ENCODE data around the gene LY6G5B.
"Not testable (repeated sequence)": the region's sequence is repeated elsewhere in the genome, so short reads cannot be mapped to it uniquely, and the experiment has no call there.

LY6G5B gene

GRCh38 chr6:31692353-31692752 is 22.6 kb downstream of the LY6G5B start:
- no peak for DNase-seq

GRCh38 chr6:31692886-31693285 is 23.1 kb downstream of the LY6G5B start:
- DNase-seq: no peak

DNA sequence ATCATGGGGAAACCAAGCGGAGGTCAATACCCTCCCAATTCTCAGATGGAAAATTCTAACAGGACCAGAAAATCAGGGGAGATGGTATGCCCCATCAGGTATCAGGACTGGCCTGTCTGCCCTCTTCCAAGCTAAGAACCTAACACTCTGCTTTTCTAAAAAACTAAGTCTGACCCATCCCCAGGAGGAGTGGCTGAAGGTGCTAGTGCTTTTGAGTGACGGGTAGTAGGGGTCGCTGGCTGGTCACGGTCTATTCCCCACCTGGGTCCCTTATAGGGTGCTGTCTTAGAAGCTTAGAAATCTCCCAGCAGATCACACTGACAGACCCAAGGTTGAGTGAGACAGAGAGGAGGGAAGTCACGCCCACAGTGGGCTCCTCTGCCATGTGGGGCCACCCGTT is 23.8 kb downstream of the LY6G5B start:
- DNase-seq: no peak

DNA sequence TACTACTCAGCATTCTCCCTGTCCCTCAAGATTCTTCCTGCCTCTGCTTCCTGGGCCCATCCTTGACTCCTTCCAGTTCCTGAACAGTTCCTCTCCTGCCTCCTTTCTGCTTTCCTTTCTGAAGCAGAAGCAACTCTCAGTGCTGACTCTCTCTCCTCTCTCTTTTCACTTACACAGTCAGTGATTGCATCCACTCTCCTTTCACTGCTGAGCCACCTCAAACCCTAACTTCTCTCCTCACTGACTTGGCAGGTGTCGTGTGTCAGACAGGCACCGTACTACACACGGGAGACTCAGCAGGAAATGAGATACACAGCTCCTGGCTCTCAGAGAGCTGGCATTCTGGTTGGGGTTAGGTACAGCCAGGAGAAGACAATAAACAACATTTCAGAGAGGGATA is 27.8 kb downstream of the LY6G5B start:
- no peak for DNase-seq

DNA sequence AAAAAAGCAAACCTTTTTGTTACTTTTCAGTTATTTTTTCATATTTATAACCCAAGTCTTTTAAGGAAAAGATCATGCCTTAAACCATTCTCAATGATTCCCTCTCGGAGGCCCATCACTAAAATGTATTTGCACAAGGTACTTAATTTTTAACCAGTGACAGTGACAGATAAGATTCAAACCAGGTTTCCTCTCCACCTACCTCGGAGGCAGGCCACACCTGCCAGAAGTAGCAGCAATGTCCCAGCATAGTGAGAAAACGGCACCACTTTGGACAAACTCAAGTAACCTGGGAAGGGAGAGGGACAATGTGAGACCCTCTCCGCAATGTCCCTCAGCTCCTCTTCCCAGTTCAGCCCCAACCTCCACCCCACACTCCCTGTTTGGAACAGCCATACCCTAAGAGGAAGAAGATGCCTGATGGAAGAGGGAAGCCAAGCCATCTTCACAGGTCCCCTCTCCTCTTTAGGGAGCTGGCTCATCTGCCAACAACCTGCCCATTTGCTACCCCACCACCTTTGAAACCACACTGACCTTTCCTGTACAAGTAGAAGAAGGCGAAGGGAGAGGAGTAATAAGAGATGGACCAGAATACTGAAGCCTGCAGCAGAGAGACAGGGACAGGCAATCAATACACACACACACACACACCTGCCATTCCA is 31.1 kb downstream of the LY6G5B start:
- DNase-seq: no peak

- DNase-seq: no peak
These were observed 32.1 kb downstream of the LY6G5B start for GRCh38 chr6:31701666-31702404.

DNA sequence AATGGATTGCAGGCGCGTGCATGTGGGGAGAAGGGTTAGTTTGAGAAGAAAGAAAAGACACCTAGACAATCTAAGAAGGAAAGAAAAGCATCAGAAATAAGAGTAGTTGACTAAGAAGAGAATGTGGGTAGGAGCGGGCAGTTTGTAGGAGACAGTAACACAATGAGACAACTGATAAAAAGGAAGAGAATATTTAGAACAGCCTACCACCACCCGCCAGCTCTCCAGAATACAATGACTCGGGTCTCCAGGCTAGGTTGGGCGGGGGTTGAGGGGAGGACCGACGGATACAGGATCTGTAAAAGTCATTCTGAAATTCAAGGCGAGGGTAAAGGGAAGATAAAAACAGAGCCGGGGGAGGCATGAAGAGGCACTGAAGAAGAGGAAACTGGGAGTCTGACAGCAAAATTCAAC is 32.6 kb downstream of the LY6G5B start:
- DNase-seq: no peak

- DNase-seq: peak; percentile 96
These were observed 33.3 kb downstream of the LY6G5B start, which contains the start of gene ABHD16A for GRCh38 chr6:31702819-31703716. TSS of gene ABHD16A (minus strand) at chr6:31703324. CDS start at chr6:31703281, 43 bp downstream.

GRCh38 chr6:31705931-31706330 is 36.2 kb downstream of the LY6G5B start:
- DNase-seq: no peak

GRCh38 chr6:31706599-31706998 is 36.8 kb downstream of the LY6G5B start, which contains the start of gene LY6G6F:
TSS of gene LY6G6F (plus strand) at chr6:31706866. CDS start at chr6:31706907, 41 bp downstream.
- DNase-seq: no peak

- DNase-seq: no peak
These were observed 37.9 kb downstream of the LY6G5B start for GRCh38 chr6:31707701-31708100.

- no peak for DNase-seq
These were observed 38.4 kb downstream of the LY6G5B start for GRCh38 chr6:31708224-31708623.

DNA sequence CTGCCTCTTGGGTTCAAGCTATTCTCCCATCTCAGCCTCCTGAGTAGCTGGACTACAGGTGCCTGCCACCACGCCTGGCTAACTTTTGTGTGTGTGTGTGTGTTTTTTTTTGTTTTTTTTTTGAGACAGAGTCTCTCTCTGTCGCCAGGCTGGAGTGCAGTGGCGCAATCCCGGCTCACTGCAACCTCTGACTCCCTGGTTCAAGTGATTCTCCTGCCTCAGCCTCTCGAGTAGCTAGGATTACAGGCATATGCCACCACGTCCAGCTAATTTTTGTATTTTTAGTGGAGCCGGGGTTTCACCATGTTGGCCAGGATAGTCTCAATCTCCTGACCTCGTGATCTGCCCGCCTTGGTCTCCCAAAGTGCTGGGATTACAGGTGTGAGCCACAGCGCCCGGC is 39.4 kb downstream of the LY6G5B start:
- DNase-seq: not testable (repeated sequence)

- DNase-seq: no peak
These were observed 40.9 kb downstream of the LY6G5B start for GRCh38 chr6:31710523-31711219.

DNA sequence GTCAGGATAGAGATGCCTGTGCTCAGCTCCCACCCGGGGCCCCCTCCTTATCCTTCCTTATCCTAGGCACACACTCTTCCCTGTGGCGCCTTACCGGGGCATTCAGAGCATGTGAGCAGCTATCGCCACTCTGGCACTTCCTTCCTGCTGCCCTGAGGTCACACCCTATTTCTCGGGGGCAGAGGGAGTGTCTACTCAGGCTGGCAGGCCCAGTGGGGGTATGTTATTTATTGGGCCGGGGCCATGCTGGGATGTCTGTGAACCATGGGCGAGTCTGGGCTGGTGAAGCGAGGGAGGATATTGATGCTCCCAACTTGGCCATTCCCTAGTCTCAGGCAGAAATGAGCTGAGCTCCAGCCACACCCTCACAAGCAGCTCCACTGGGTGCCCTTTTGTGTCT is 41.5 kb downstream of the LY6G5B start:
- DNase-seq: no peak

DNA sequence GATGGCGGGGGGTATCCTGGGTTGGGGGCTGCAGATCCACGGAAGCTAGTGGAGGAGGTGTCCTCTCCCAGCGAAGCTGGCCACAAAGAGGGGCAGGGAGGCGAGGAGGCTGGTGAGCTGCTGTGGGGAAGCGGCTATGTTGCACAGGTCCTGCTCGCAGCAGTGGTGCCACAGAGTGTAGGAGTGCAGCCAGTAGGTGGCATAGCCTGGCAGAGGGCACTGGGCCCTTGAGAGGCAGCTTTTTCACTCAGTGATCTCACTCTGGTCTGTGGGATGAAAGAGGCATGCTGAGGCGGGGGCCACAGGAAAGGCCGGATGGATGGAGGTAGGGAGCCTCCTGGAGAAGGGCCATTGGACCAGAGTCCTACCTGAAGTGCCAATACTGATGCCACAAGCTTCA is 42.5 kb downstream of the LY6G5B start:
- DNase-seq: peak; percentile 25

DNA sequence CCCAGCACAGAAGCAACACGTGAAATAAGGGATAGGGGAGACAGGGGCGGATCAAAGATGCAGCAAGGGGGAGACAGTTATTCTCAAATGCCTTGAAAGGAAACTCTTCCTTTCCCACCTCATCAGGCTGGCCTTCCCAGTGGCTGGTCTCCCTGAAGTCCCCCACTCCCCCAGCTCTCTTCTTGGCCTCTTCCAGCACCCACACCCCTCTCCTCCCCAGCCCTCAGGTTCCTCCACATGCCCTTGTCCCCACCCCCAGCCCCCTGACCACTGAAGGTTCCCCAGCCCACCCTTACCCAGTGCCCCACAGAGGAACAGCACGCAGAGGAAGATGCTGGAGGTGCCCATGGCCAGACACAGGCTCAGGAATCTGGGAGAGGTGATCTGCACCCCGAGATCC is 43.7 kb downstream of the LY6G5B start:
- DNase-seq: no peak

DNA sequence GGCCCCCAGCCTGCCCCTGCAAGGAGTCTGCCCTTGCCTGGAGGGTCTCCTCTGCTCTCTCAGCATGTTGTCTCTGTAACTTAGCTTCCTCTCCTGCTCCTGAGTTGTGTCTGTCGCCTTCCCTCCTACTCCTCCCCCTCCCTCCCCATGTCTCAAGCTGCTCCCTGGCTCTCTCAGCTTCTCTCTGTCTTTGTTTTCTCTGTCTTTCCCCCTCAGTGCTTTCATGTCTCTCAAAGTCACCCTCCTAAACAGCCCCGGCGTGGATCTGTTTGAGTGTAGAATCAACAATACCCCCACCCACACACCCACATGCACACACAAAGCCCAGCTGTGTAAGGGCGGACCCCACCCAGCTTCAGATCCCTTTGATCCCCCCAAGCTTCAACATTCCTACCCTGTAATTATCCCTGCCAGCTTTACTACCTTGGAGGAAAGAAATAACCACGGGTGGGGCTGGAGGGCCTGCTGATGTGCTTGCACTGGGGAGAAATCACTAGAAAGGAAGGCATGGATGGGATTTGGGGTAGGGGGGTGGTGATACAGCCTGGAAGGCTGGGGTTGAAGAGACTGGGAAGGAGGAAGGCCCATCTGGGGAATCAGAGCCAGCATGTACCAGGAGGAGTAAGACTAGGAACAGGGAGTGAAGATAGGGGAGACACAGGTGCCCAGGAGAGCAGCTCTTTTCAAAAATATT is 44.4 kb downstream of the LY6G5B start:
- peak; percentile 89 for DNase-seq

- DNase-seq: no peak
These were observed 45.5 kb downstream of the LY6G5B start, which contains the start of gene LY6G6D for GRCh38 chr6:31715022-31715958. TSS of gene LY6G6D (plus strand) at chr6:31715348. CDS start at chr6:31715356, 8 bp downstream.

DNA sequence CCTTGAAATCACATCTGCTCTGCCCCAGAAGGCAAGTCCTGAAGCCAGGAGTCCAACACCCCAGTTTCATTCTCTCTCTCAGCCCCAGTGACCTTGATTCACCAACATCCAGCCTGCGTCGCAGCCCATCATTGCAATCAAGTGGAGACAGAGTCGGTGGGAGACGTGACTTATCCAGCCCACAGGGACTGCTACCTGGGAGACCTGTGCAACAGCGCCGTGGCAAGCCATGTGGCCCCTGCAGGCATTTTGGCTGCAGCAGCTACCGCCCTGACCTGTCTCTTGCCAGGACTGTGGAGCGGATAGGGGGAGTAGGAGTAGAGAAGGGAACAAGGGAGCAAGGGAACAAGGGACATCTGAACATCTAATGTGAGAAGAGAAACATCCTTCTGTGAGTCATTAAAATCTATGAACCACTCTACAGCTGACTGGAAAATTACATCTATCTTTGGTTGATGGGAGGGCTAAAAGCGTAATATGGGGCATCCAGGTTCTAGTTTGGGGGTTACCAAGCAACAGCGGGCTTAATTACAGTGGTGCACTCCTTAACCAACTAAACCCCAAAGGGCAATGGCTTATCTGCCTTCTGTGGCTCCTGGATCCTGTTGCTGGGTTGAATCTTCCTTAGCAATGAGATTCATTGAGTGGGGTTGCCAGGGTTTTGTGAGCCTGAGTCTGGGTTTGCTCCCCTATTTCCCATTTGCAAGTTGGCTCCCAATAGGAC is 47.9 kb downstream of the LY6G5B start:
- DNase-seq: no peak

All from COR-L47 (cell line).